Subcutaneous adipose tissue (tissue), 4 donors: ENCODE data around the gene BCL2. TPM values are rescaled to one million over a fixed set of nuclear protein-coding genes. Genes with fewer than 3 reads are reported as not detected.

ENCODE experiments used
- CTCF ChIP-seq: fragments of 450-650 bp; IDR thresholded peaks from one replicate; pipeline ENCODE4 v1.5.1; 2016; ENCODE audit warnings: low read depth, mild to moderate bottlenecking, control low read depth, antibody characterized with exemption, moderate library complexity
- total RNA-seq, 4 donors: library from RNA; depleted of rRNA; stranded (reverse); fragments of >200 nt; gene quantifications; one replicate each; pipeline ENCODE4 v1.1.0, GENCODE V29; 2016

Gene BCL2
- total RNA-seq, 4 donors from 2014 or later: 50.3 to 82.5 (median 55.9) TPM

- no peak for TF ChIP-seq CTCF
These were observed 36.1 kb downstream of the BCL2 start for GRCh38 chr18:63283305-63284094.

GRCh38 chr18:63282793-63283192, 36.8 kb downstream of the BCL2 start:
- no peak for TF ChIP-seq CTCF

- TF ChIP-seq CTCF: no peak
These were observed 46.2 kb downstream of the BCL2 start for GRCh38 chr18:63273222-63273927.

- TF ChIP-seq CTCF: no peak
These were observed 46.9 kb downstream of the BCL2 start for GRCh38 chr18:63272638-63273037.

GRCh38 chr18:63271881-63272299, 47.7 kb downstream of the BCL2 start:
- no peak for TF ChIP-seq CTCF

GRCh38 chr18:63271148-63271547, 48.4 kb downstream of the BCL2 start:
- TF ChIP-seq CTCF: no peak

GRCh38 chr18:63267975-63268721, 51.4 kb downstream of the BCL2 start:
- TF ChIP-seq CTCF: no peak
